Activated B cell treated with CpG ODN at 0.5 μM for 24 hours (primary cell): ENCODE results near the gene SMURF1. TPM values are rescaled to one million over a fixed set of nuclear protein-coding genes. Genes with fewer than 3 reads are reported as not detected.

ENCODE experiments used
- ATAC-seq: fragments of 200-7000 bp; cut with Tn5 transposase; one replicate; pipeline ENCODE4 v1.10.0; 2021; ENCODE audit warnings: low read depth, mild to moderate bottlenecking, moderate library complexity
- CTCF ChIA-PET: fragments of 350-600 bp; sonication (Branson Sonifier 250); formaldehyde crosslinking; loops from one replicate; lab custom pipeline; 2021; ENCODE audit warnings: antibody characterized with exemption; lab: Charles Lee
- POLR2A ChIA-PET: fragments of 350-600 bp; sonication (Branson Sonifier 250); formaldehyde crosslinking; loops from one replicate; lab custom pipeline; 2021; ENCODE audit warnings: antibody characterized with exemption; lab: Charles Lee
- DNase-seq: peaks from one replicate; pipeline ENCODE4 v3.0.0; 2022
- H3K27ac Mint-ChIP-seq: one replicate; pipeline ENCODE4 v1.8.0; 2020; ENCODE audit warnings: mixed read lengths
- H3K27me3 Mint-ChIP-seq: one replicate; pipeline ENCODE4 v1.8.0; 2021; ENCODE audit warnings: mixed read lengths
- H3K36me3 Mint-ChIP-seq: one replicate; pipeline ENCODE4 v1.8.0; 2021; ENCODE audit warnings: low read depth, mixed read lengths
- H3K4me1 Mint-ChIP-seq: one replicate; pipeline ENCODE4 v1.8.0; 2021; ENCODE audit warnings: mixed read lengths
- H3K4me3 Mint-ChIP-seq: one replicate; pipeline ENCODE4 v1.8.0; 2020; ENCODE audit warnings: mild to moderate bottlenecking, mixed read lengths
- H3K9me3 Mint-ChIP-seq: one replicate; pipeline ENCODE4 v1.8.0; 2020; ENCODE audit warnings: mixed read lengths
- intact Hi-C: fragments of 100-400 bp; cut with micrococcal nuclease; formaldehyde crosslinking; loops from one replicate; pipeline ENCODE4 v1.15.1; 2024
- total RNA-seq: library from RNA; stranded (reverse); gene quantifications from 2 replicates; pipeline ENCODE4 v1.2.3, GENCODE V29; 2022
- TF ChIP-seq, protein P1 (sequence below): fragments of 200-600 bp; IDR thresholded peaks from one replicate; pipeline ENCODE4 v1.8.0; 2022; ENCODE audit warnings: antibody characterized with exemption, mild to moderate bottlenecking

The SMURF1 gene
- total RNA-seq, 1 donor from 2014 or later, result 23.1 TPM

GRCh38 chr7:99188221-99188620 is 44.3 kb upstream of the SMURF1 start:
- H3K27me3 Mint-ChIP-seq, result peaks cover 26% of the 10 kb centered on the region
- H3K4me3 Mint-ChIP-seq, result no peak overlapping the region
- no peaks in the 10 kb centered on the region for H3K9me3 Mint-ChIP-seq
- intact Hi-C loops, result no loop called here
- ATAC-seq (no peak), DNase-seq (no peak)
- CTCF ChIA-PET, result no interaction called here
- H3K36me3 Mint-ChIP-seq, result no peaks in the 10 kb centered on the region
- POLR2A ChIA-PET, result no interaction called here
- TF ChIP-seq, protein P1, sequence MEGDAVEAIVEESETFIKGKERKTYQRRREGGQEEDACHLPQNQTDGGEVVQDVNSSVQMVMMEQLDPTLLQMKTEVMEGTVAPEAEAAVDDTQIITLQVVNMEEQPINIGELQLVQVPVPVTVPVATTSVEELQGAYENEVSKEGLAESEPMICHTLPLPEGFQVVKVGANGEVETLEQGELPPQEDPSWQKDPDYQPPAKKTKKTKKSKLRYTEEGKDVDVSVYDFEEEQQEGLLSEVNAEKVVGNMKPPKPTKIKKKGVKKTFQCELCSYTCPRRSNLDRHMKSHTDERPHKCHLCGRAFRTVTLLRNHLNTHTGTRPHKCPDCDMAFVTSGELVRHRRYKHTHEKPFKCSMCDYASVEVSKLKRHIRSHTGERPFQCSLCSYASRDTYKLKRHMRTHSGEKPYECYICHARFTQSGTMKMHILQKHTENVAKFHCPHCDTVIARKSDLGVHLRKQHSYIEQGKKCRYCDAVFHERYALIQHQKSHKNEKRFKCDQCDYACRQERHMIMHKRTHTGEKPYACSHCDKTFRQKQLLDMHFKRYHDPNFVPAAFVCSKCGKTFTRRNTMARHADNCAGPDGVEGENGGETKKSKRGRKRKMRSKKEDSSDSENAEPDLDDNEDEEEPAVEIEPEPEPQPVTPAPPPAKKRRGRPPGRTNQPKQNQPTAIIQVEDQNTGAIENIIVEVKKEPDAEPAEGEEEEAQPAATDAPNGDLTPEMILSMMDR, result no peak
- no peak overlapping the region for H3K27ac Mint-ChIP-seq
- no peaks in the 10 kb centered on the region for H3K4me1 Mint-ChIP-seq

GRCh38 chr7:99184532-99185218 is 40.8 kb upstream of the SMURF1 start:
- Mint-ChIP-seq H3K9me3 (no peaks in the 10 kb centered on the region), H3K36me3 (no peaks in the 10 kb centered on the region), H3K4me1 (no peaks in the 10 kb centered on the region), H3K27ac (no peak overlapping the region), H3K4me3 (no peak overlapping the region), H3K27me3 (peaks cover 15% of the 10 kb centered on the region)
- ATAC-seq (no peak), DNase-seq (no peak)
- TF ChIP-seq, protein P1, result no peak
- POLR2A ChIA-PET, result no interaction called here
- CTCF ChIA-PET, result no interaction called here
- intact Hi-C loops, result no loop called here

DNA sequence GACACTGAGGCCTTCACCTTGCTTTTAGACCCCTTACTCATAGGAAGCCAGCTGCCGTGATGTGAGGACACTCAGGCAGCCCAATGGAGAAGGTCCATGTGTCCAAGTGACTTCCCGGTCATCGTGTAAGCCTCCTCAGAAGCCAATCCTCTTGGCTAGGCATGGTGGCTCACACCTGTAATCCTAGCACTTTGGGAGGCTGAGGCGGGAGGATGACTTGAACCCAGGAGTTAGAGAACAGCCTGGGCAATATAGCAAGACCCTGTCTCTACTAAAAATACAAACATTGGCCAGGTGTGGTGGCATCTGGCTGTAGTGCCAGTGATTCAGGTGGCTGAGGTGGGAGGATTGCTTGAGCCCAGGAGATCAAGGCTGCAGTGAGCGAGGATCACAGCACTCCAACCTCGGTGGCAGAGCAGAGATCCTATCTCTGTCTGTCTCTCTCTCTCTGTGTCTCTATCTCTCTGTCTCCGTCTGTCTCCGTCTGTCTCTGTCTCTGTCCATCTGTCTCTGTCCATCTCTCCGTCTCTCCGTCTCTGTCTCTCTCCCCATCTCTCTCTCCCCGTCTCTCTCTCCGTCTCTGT is 36.3 kb upstream of the SMURF1 start:
- TF ChIP-seq, protein P1, result no peak

GRCh38 chr7:99177165-99177564 is 33.3 kb upstream of the SMURF1 start:
- TF ChIP-seq, protein P1, result no peak
- intact Hi-C loops, result no loop called here

More for the DNA sequence above, 36.3 kb upstream of the SMURF1 start:
- H3K4me1 Mint-ChIP-seq, result no peaks in the 10 kb centered on the region
- no peaks in the 10 kb centered on the region for H3K36me3 Mint-ChIP-seq
- H3K4me3 Mint-ChIP-seq, result no peak overlapping the region
- DNase-seq, result no peak
- ChIA-PET CTCF (no interaction called here), POLR2A (no interaction called here)
- H3K27ac Mint-ChIP-seq, result no peak overlapping the region
- peaks cover 14% of the 10 kb centered on the region for H3K27me3 Mint-ChIP-seq
- intact Hi-C loops, result no loop called here
- no peaks in the 10 kb centered on the region for H3K9me3 Mint-ChIP-seq
- no peak for ATAC-seq

GRCh38 chr7:99173787-99174186 is 29.9 kb upstream of the SMURF1 start:
- DNase-seq, result no peak
- H3K4me1 Mint-ChIP-seq, result no peaks in the 10 kb centered on the region
- H3K9me3 Mint-ChIP-seq, result no peaks in the 10 kb centered on the region
- H3K27me3 Mint-ChIP-seq, result peaks cover 9% of the 10 kb centered on the region
- POLR2A ChIA-PET, result no interaction called here
- H3K4me3 Mint-ChIP-seq, result no peak overlapping the region
- TF ChIP-seq, protein P1, result no peak
- H3K36me3 Mint-ChIP-seq, result no peaks in the 10 kb centered on the region
- intact Hi-C loops, result no loop called here
- CTCF ChIA-PET, result no interaction called here
- no peak overlapping the region for H3K27ac Mint-ChIP-seq
- ATAC-seq, result no peak

More at GRCh38 chr7:99177165-99177564, 33.3 kb upstream of the SMURF1 start:
- Mint-ChIP-seq H3K36me3 (no peaks in the 10 kb centered on the region), H3K4me1 (no peaks in the 10 kb centered on the region), H3K27ac (no peak overlapping the region), H3K4me3 (no peak overlapping the region), H3K9me3 (no peaks in the 10 kb centered on the region), H3K27me3 (peaks cover 13% of the 10 kb centered on the region)
- DNase-seq (no peak), ATAC-seq (no peak)
- CTCF ChIA-PET, result no interaction called here
- POLR2A ChIA-PET, result no interaction called here
